GM12801 (cell line): ENCODE results near the gene SERPINB4.
"Not testable (repeated sequence)": the region's sequence is repeated elsewhere in the genome, so short reads cannot be mapped to it uniquely, and the experiment has no call there.

ENCODE experiments used
- CTCF ChIP-seq: IDR thresholded peaks from one replicate; pipeline ENCODE4 v1.5.1; 2011; ENCODE audit warnings: control low read depth; ENCODE audit not compliant: insufficient read length; ENCODE audit errors: extremely low read depth

The SERPINB4 gene

GRCh38 chr18:63679820-63680606 is 36.0 kb upstream of the SERPINB4 start:
- no peak for TF ChIP-seq CTCF

DNA sequence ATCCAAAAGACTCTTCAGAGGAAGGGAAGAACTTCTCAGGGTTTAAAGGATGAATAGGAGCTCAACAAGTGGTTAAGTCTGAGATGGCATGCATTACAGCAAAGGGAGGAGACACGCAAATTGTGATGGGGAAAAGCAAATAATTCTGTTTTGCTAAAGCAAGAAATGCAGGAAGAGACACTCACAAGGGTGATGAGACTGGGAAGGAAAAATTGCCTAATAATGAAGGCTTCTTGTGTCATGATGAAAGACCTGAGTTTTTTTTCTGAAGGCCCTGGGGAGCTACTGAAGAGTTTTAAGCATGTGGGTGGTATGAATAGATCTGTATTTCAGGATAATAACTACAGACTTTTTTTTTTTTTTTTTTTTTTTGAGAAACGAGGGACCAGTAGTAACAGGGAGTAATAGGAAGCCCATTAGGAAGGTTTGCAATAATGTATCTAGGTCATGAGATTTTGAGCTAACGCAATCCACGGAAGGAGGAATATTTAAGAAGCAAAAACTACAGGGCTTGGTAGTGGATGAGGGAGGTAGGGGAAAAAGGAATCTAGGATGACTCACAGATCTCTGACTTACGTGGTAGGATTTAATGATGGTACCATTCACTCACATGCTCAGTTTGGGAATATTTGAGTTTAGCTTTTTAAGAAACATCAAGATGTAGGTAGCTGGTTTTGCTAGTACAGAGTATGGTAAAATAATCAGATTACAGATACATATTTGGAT is 33.6 kb upstream of the SERPINB4 start:
- no peak for TF ChIP-seq CTCF

DNA sequence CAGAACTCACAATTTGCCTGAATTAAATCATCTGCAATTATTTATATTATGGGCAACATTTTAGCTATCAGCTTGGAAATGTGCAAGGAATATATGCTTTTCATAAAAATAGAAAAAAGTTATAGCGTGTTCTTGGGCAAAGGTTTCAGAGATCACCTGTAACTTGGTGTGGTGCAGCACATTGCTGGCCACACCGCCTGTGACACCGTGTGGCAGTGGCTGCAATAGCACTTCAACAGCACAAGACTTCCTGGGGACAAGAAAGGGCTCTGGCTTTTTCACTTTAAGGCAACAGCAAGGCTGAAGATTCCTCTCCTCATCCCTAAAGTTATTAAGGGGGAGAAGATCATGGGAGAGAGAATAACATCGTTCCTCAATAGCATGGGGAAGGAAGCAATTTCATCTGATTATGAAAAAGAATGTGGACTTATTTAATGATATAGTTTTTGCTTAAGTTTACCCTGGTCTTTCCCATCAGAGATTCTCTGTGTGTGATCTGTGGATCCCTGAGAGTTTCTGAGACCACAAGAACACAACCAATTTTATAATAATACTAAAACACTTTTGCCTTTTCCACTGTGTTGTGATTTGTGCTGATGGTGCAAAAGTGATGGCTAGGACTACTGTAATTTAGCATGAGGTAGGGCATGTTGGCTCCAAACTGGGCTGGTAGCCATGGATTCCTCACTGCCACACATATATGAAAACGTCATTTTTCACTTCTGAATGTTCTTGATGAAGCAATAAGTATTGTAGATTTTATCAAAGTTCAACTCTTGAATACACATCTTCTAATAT is 32.7 kb upstream of the SERPINB4 start:
- TF ChIP-seq CTCF: no peak

DNA sequence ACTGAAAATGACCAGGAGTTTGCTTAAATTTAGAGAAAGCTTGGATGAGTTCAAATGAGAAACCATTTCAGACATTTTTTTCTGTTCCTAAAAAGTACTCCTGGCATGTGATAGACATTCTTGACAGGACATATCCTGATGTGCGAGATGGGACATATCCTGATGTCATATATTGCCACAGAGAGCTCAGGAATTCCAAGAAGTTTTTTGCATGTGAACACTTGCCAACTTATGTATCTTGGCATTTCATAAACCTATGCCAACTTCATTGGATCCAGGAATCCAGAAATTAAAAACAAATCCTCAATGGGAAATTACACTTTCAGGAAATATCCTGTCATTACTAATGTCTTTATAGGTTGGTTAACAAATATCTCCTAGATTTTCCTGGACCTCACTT is 20.5 kb upstream of the SERPINB4 start:
- no peak for TF ChIP-seq CTCF

GRCh38 chr18:63661750-63662149 is 17.7 kb upstream of the SERPINB4 start, which contains the start of gene SERPINB3:
Gene SERPINB3, minus strand, starts transcription at chr18:63661893. Its CDS starts 677 bp downstream, at chr18:63661216.
- not testable (repeated sequence) for TF ChIP-seq CTCF

DNA sequence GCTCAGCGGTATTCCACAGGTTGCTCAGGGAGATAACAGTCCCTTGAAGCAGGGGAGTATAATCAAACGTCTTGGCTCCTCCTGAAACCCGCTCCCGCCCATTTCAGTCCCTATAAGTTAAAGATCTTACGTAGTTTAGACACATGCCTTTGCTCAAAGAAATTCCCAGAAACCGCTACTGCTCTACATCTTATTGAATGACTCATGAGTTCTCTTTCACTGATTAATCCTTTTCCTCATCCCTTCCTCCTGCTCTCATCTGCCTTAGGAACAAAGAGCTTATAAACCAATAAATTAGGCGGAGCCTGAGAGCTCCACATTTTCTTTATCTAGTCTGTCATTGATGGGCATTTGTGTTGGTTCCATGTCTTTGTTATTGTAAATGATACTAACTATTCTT is 4.2 kb upstream of the SERPINB4 start:
- TF ChIP-seq CTCF: no peak

DNA sequence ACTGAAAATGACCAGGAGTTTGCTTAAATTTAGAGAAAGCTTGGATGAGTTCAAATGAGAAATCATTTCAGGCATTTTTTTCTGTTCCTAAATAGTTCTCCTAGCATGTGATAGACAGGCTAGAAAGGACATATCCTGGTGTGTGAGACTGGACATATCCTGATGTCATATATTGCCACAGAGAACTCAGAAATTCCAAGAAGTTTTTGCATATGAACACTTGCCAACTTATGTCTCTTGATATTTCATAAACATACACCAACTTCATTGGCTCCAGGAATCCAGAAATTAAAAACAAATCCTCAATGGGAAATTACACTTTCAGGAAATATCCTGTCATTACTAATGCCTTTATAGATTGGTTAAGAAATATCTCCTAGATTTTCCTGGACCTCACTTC is 2.9 kb upstream of the SERPINB4 start:
- TF ChIP-seq CTCF: no peak
